ENCODE data around the gene KRT16.
"Not testable (repeated sequence)": the region's sequence is repeated elsewhere in the genome, so short reads cannot be mapped to it uniquely, and the experiment has no call there.

Gene KRT16

DNA sequence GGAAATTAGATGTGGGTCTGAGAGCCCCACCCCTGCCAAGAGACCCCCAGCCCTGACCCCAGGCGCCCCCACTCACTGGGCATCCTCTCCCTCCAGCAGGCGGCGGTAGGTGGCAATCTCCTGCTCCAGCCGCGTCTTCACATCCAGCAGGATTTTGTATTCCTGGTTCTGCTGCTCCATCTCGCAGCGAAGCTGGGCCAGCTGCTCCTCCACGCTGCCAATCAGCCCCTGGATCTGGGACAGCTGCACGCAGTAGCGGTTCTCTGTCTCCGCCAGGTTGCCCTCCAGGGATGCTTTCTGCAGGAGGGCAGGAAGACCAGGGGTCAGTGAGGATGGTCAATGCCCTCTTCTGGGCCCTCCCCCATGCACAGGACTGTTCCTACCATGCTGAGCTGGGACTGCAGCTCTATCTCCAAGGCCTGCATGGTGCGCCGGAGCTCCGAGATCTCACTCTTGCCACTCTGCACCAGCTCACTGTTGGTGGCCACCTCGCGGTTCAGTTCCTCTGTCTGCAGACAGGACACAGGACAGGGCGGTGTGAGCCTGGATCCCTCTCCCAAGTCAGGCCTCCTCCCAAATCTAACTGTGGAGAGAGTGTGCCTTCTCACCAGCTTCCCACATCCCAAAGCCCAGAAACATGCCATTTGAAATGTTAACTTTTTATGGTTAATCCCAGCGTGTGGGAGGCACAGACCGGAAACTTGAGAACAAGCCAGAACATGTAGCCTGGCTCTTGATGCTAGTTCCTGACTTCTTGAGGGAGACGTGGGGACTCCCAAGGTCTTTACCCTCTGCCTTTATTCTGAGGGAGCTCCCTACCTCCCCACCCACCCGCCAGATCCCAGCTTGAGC, 8.2 kb upstream of the KRT16 start:
- DNase-seq = no peak
- Histone ChIP-seq H3K9ac (ENCODE audit: low read length) (no peak overlapping the region), H3K4me3 (ENCODE audit: low read length) (no peak overlapping the region), H3K4me1 (ENCODE audit: low read length) (no peaks in the 10 kb centered on the region), H4K20me1 (ENCODE audit: insufficient read depth, low read length) (no peaks in the 10 kb centered on the region), H3K79me2 (ENCODE audit: low read length) (no peaks in the 10 kb centered on the region), H3K9me3 (replicated peaks; ENCODE audit: insufficient read depth, low read length) (no peaks in the 10 kb centered on the region), H3K4me2 (ENCODE audit: low read depth, low read length) (no peak overlapping the region), H3K9me2 (replicated peaks; ENCODE audit: insufficient read depth, low read length) (no peaks in the 10 kb centered on the region), H3K36me3 (replicated peaks; ENCODE audit: insufficient read depth, low read length) (no peaks in the 10 kb centered on the region), H2AFZ (ENCODE audit: low read length) (no peak overlapping the region), H3K27me3 (replicated peaks; ENCODE audit: insufficient read depth, low read length) (peaks cover 74% of the 10 kb centered on the region), H3F3A (ENCODE audit: insufficient read depth, low read length) (no peaks in the 10 kb centered on the region), H3K27ac (ENCODE audit: low read length) (no peak overlapping the region)
- TF ChIP-seq EZH2 (optimal IDR thresholded peaks at IDR 0.05; ENCODE audit: low read depth, low read length) = no peak
- TF ChIP-seq, protein P1, sequence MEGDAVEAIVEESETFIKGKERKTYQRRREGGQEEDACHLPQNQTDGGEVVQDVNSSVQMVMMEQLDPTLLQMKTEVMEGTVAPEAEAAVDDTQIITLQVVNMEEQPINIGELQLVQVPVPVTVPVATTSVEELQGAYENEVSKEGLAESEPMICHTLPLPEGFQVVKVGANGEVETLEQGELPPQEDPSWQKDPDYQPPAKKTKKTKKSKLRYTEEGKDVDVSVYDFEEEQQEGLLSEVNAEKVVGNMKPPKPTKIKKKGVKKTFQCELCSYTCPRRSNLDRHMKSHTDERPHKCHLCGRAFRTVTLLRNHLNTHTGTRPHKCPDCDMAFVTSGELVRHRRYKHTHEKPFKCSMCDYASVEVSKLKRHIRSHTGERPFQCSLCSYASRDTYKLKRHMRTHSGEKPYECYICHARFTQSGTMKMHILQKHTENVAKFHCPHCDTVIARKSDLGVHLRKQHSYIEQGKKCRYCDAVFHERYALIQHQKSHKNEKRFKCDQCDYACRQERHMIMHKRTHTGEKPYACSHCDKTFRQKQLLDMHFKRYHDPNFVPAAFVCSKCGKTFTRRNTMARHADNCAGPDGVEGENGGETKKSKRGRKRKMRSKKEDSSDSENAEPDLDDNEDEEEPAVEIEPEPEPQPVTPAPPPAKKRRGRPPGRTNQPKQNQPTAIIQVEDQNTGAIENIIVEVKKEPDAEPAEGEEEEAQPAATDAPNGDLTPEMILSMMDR (IDR thresholded peaks at IDR 0.05; ENCODE audit: low read length) = peak; percentile 17
- TF ChIP-seq EZH2phosphoT487 (IDR thresholded peaks at IDR 0.05; ENCODE audit: low read length) = no peak

DNA sequence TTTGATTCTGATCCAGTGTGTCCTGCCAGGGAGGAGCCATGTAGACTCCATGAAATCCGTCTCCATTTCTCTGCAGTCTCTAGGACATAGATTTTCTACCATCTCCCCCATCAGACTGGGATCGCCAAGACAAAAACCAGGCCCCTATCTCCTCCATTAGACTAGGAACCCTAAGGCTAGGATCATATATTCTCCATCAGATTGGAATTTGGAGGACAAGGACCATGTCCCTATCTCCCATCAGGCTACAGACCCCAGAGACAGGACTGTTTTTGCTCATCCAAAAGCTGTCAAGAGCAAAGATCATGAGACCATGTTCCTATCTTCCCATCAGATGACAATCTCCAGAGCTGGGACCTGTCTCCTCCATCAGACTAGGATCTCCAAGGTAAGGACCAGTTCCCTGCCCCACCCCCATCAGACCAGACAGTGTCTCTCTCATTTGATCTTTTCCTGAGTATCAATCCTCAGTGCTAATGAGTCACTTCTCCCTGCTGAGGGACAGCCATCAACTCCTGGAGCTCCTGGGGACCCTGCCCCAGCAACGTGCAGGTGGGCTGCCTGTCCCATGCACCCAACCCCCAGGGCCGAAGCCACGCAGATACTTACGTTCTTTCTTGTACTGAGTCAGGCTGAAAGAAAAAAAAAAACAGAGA, 7.5 kb upstream of the KRT16 start:
- not testable (repeated sequence) for H3K4me1 ChIP-seq (ENCODE audit: low read length); H4K20me1 ChIP-seq (ENCODE audit: insufficient read depth, low read length); DNase-seq; H3K9me2 ChIP-seq (replicated peaks; ENCODE audit: insufficient read depth, low read length); H3K4me3 ChIP-seq (ENCODE audit: low read length); H3F3A ChIP-seq (ENCODE audit: insufficient read depth, low read length); H3K4me2 ChIP-seq (ENCODE audit: low read depth, low read length); H3K9ac ChIP-seq (ENCODE audit: low read length); H3K79me2 ChIP-seq (ENCODE audit: low read length); H2AFZ ChIP-seq (ENCODE audit: low read length); H3K27ac ChIP-seq (ENCODE audit: low read length); H3K9me3 ChIP-seq (replicated peaks; ENCODE audit: insufficient read depth, low read length); H3K36me3 ChIP-seq (replicated peaks; ENCODE audit: insufficient read depth, low read length)
- H3K27me3 ChIP-seq (replicated peaks; ENCODE audit: insufficient read depth, low read length) = peaks cover 70% of the 10 kb centered on the region

DNA sequence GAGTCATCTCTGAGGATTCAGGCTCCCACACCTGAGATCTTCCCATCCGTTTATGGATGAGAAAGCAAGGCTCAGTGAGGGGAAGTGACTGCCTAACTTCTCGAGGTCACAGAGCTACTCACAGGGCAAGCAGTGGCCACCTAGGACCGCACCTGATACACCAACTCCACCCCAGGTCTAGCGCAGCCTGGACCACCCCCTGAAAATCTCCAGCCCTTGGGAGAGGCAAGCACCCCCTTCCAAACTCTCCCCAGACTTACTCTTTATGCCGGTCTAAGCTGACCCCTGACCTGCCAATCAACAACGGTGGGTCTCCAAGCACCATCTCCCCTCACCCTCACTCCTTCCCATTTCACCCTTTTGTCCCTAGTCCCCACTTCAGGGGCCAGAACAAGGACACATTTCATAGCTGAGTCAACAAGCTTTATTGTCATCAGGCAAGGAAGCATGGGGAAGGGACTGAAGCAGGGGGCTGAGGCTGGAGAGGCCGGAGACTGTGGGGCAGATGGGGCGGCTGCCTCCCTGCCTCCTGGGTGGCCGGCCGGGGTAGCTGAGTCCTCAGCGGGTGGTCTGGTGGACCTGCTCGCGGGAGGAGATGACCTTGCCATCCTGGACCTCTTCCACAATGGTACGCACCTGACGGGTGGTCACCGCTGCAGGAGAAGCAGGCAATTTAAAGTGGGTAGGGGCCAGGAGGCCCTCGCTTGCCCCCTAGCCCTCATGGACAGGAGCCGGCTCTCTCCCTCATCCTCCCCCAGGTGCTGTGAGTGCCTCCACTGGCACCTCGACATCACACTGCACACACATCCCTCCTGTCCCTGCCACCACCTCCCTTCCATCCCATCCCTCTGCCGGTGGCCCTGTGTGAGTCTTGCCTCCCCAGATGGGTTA, 6.7 kb upstream of the KRT16 start:
- Histone ChIP-seq H3K9ac (ENCODE audit: low read length) (no peak overlapping the region), H3F3A (ENCODE audit: insufficient read depth, low read length) (no peaks in the 10 kb centered on the region), H3K79me2 (ENCODE audit: low read length) (no peaks in the 10 kb centered on the region), H3K36me3 (replicated peaks; ENCODE audit: insufficient read depth, low read length) (no peaks in the 10 kb centered on the region), H4K20me1 (ENCODE audit: insufficient read depth, low read length) (no peaks in the 10 kb centered on the region), H3K4me2 (ENCODE audit: low read depth, low read length) (no peak overlapping the region), H3K4me3 (ENCODE audit: low read length) (no peak overlapping the region), H3K27ac (ENCODE audit: low read length) (no peak overlapping the region), H3K4me1 (ENCODE audit: low read length) (no peaks in the 10 kb centered on the region), H3K27me3 (replicated peaks; ENCODE audit: insufficient read depth, low read length) (peaks cover 62% of the 10 kb centered on the region), H3K9me2 (replicated peaks; ENCODE audit: insufficient read depth, low read length) (no peaks in the 10 kb centered on the region), H2AFZ (ENCODE audit: low read length) (no peak overlapping the region), H3K9me3 (replicated peaks; ENCODE audit: insufficient read depth, low read length) (no peaks in the 10 kb centered on the region)
- TF ChIP-seq, protein P1 (IDR thresholded peaks at IDR 0.05; ENCODE audit: low read length) = no peak
- no peak for TF ChIP-seq EZH2 (optimal IDR thresholded peaks at IDR 0.05; ENCODE audit: low read depth, low read length)
- DNase-seq = no peak

All from MM.1S (cell line).